Measurements from ENCODE around the gene TPSG1. TPM values are rescaled to one million over a fixed set of nuclear protein-coding genes. Genes with fewer than 3 reads are reported as not detected.
"Not testable (repeated sequence)": the region's sequence is repeated elsewhere in the genome, so short reads cannot be mapped to it uniquely, and the experiment has no call there.

The TPSG1 gene
- total RNA-seq, 1 experiment from 2014 or later, result not detected

DNA sequence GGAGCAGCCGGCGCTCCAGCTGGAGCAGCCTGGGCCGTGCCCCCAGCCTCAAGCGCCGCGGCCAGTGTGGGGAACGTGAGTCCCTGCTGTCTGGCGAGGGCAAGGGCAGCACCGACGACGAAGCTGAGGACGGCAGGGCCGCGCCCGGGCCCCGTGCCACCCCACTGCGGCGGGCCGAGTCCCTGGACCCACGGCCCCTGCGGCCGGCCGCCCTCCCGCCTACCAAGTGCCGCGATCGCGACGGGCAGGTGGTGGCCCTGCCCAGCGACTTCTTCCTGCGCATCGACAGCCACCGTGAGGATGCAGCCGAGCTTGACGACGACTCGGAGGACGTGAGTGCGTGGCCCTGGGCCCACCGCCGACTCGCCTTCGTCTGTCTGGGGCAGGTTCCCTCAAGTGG, 16.0 kb downstream of the TPSG1 start:
- no peaks in the 10 kb centered on the region for H3K4me1 ChIP-seq (replicated peaks)
- H3K36me3 ChIP-seq, result no peaks in the 10 kb centered on the region
- no peak for DNase-seq (ENCODE audit: low read depth in 1 of 2, low spot score in 2 of 2)
- no peak overlapping the region for H3K27ac ChIP-seq
- no peak overlapping the region for H3K4me3 ChIP-seq
- H3K27me3 ChIP-seq (replicated peaks), result peaks cover 44% of the 10 kb centered on the region
- no peaks in the 10 kb centered on the region for H3K9me3 ChIP-seq (replicated peaks)

GRCh38 chr16:1208239-1208830, 16.7 kb downstream of the TPSG1 start:
- DNase-seq (ENCODE audit: low read depth in 1 of 2, low spot score in 2 of 2), result no peak
- Histone ChIP-seq H3K36me3 (no peaks in the 10 kb centered on the region), H3K27me3 (replicated peaks) (peaks cover 46% of the 10 kb centered on the region), H3K4me3 (no peak overlapping the region), H3K27ac (no peak overlapping the region), H3K4me1 (replicated peaks) (no peaks in the 10 kb centered on the region), H3K9me3 (replicated peaks) (no peaks in the 10 kb centered on the region)

- H3K27me3 ChIP-seq (replicated peaks), result peaks cover 46% of the 10 kb centered on the region
- H3K4me3 ChIP-seq, result no peak overlapping the region
- H3K36me3 ChIP-seq, result no peaks in the 10 kb centered on the region
- H3K4me1 ChIP-seq (replicated peaks), result no peaks in the 10 kb centered on the region
- no peak overlapping the region for H3K27ac ChIP-seq
- no peak for DNase-seq (ENCODE audit: low read depth in 1 of 2, low spot score in 2 of 2)
- H3K9me3 ChIP-seq (replicated peaks), result no peaks in the 10 kb centered on the region
Observed at GRCh38 chr16:1206786-1207185, 18.3 kb downstream of the TPSG1 start.

GRCh38 chr16:1206326-1206725, 18.7 kb downstream of the TPSG1 start:
- H3K4me1 ChIP-seq (replicated peaks), result no peaks in the 10 kb centered on the region
- no peak for DNase-seq (ENCODE audit: low read depth in 1 of 2, low spot score in 2 of 2)
- H3K27ac ChIP-seq, result no peak overlapping the region
- H3K9me3 ChIP-seq (replicated peaks), result no peaks in the 10 kb centered on the region
- peaks cover 44% of the 10 kb centered on the region for H3K27me3 ChIP-seq (replicated peaks)
- H3K4me3 ChIP-seq, result no peak overlapping the region
- no peaks in the 10 kb centered on the region for H3K36me3 ChIP-seq

DNA sequence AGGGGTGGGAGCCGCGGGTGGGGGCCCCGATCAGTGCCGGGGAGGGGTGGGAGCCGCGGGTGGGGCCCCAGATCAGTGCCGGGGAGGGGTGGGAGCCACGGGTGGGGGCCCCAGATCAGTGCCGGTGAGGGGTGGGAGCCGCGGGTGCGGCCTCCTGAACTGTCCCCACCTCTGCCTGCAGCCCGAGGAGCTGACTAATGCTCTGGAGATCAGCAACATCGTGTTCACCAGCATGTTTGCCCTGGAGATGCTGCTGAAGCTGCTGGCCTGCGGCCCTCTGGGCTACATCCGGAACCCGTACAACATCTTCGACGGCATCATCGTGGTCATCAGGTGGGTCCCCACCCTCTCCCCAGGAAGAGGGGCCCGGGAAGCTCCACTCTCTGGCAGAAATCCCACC, 20.1 kb downstream of the TPSG1 start:
- Histone ChIP-seq H3K36me3 (no peaks in the 10 kb centered on the region), H3K4me1 (replicated peaks) (no peaks in the 10 kb centered on the region), H3K9me3 (replicated peaks) (no peaks in the 10 kb centered on the region), H3K4me3 (no peak overlapping the region), H3K27me3 (replicated peaks) (peaks cover 41% of the 10 kb centered on the region), H3K27ac (no peak overlapping the region)
- no peak for DNase-seq (ENCODE audit: low read depth in 1 of 2, low spot score in 2 of 2)

GRCh38 chr16:1202274-1202673, 22.8 kb downstream of the TPSG1 start:
- Histone ChIP-seq H3K4me1 (replicated peaks) (no peaks in the 10 kb centered on the region), H3K4me3 (no peak overlapping the region), H3K36me3 (no peaks in the 10 kb centered on the region), H3K27me3 (replicated peaks) (peaks cover 18% of the 10 kb centered on the region), H3K9me3 (replicated peaks) (no peaks in the 10 kb centered on the region), H3K27ac (no peak overlapping the region)
- no peak for DNase-seq (ENCODE audit: low read depth in 1 of 2, low spot score in 2 of 2)

- H3K9me3 ChIP-seq (replicated peaks), result no peaks in the 10 kb centered on the region
- DNase-seq (ENCODE audit: low read depth in 1 of 2, low spot score in 2 of 2), result no peak
- peaks cover 14% of the 10 kb centered on the region for H3K27me3 ChIP-seq (replicated peaks)
- H3K27ac ChIP-seq, result no peak overlapping the region
- no peaks in the 10 kb centered on the region for H3K4me1 ChIP-seq (replicated peaks)
- no peak overlapping the region for H3K4me3 ChIP-seq
- H3K36me3 ChIP-seq, result no peaks in the 10 kb centered on the region
Observed at GRCh38 chr16:1201444-1201843, 23.6 kb downstream of the TPSG1 start.

GRCh38 chr16:1200014-1200627, 24.9 kb downstream of the TPSG1 start:
- Histone ChIP-seq H3K27ac (no peak overlapping the region), H3K27me3 (replicated peaks) (peaks cover 8% of the 10 kb centered on the region), H3K4me3 (no peak overlapping the region), H3K36me3 (no peaks in the 10 kb centered on the region), H3K4me1 (replicated peaks) (no peaks in the 10 kb centered on the region), H3K9me3 (replicated peaks) (no peaks in the 10 kb centered on the region)
- DNase-seq (ENCODE audit: low read depth in 1 of 2, low spot score in 2 of 2), result no peak

- peaks cover 10% of the 10 kb centered on the region; the same call in 1 of the 2 replicates for H3K27me3 ChIP-seq (replicated peaks)
- no peak for DNase-seq (ENCODE audit: low read depth in 1 of 2, low spot score in 2 of 2)
- no peaks in the 10 kb centered on the region for H3K4me1 ChIP-seq (replicated peaks)
- no peak overlapping the region for H3K27ac ChIP-seq
- H3K9me3 ChIP-seq (replicated peaks), result no peaks in the 10 kb centered on the region
- no peak overlapping the region for H3K4me3 ChIP-seq
- no peaks in the 10 kb centered on the region for H3K36me3 ChIP-seq
Observed at GRCh38 chr16:1199347-1200013, 25.6 kb downstream of the TPSG1 start.

- not testable (repeated sequence) for H3K27ac ChIP-seq; H3K4me1 ChIP-seq (replicated peaks); H3K4me3 ChIP-seq; DNase-seq (ENCODE audit: low read depth in 1 of 2, low spot score in 2 of 2); H3K9me3 ChIP-seq (replicated peaks); H3K27me3 ChIP-seq (replicated peaks); H3K36me3 ChIP-seq
Observed at GRCh38 chr16:1198671-1199346, 26.3 kb downstream of the TPSG1 start.

DNA sequence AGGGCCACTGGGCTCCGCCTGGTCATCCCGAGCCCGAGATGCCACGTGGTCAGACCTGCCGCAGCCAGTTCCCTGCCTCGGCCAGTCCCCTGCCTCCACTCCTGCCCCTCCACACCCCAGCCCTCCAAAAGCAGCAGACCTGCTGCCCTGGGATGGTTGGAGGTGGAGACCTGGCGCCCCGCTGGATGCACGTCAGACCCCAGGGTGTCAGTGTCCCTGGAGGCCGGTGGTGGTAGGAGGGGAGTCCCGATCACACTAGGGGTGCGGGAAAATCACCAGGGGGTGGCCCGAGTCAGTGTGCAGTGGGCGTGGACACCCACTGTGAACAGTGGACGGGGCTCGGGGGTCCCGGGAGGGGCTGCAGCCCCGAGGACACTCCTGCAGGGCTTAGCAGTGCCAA, 26.9 kb downstream of the TPSG1 start:
- no peak overlapping the region for H3K27ac ChIP-seq
- H3K27me3 ChIP-seq (replicated peaks), result 0 out of 2 replicates have a peak, but pooled peaks cover 10% of the 10 kb centered on the region
- no peak overlapping the region for H3K4me3 ChIP-seq
- no peaks in the 10 kb centered on the region for H3K9me3 ChIP-seq (replicated peaks)
- H3K4me1 ChIP-seq (replicated peaks), result no peaks in the 10 kb centered on the region
- DNase-seq (ENCODE audit: low read depth in 1 of 2, low spot score in 2 of 2), result no peak
- H3K36me3 ChIP-seq, result no peaks in the 10 kb centered on the region

DNA sequence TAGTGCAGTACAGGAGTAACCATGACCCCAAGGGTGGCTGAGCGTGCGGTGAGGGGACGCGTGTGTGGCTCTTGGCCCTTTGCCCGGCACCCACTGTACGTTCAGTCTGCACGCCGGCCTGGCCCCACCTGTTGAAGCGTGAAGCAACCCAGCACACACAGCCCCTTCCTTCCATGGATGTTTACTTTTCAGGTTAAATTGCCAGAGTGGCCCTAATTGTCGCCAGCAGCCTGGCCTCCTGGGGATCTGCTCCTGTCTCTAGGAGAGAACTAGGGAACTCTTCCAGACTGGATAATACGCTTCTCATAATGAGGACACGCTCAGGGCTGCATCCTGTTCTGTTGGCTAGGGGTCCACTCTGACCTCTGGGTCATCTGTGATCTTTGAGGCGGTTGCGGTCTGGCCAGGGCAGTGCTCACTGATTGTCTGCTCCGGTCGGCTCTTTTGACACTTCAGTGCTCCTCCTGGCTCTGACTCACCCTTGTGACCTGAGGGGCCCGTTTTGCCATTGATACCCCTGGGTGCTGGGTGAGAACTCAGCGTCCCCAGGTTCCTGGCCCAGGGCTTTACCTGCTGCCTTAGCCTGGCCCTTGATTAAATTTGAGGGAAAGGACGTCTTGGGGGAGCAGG, 27.7 kb downstream of the TPSG1 start:
- Histone ChIP-seq H3K4me3 (no peak overlapping the region), H3K36me3 (no peaks in the 10 kb centered on the region), H3K27me3 (replicated peaks) (0 out of 2 replicates have a peak, but pooled peaks cover 11% of the 10 kb centered on the region), H3K9me3 (replicated peaks) (no peaks in the 10 kb centered on the region), H3K4me1 (replicated peaks) (no peaks in the 10 kb centered on the region), H3K27ac (no peak overlapping the region)
- DNase-seq (ENCODE audit: low read depth in 1 of 2, low spot score in 2 of 2), result no peak

GRCh38 chr16:1196494-1196893, 28.6 kb downstream of the TPSG1 start:
- no peak for DNase-seq (ENCODE audit: low read depth in 1 of 2, low spot score in 2 of 2)
- H3K4me3 ChIP-seq, result no peak overlapping the region
- no peaks in the 10 kb centered on the region for H3K36me3 ChIP-seq
- 0 out of 2 replicates have a peak, but pooled peaks cover 14% of the 10 kb centered on the region for H3K27me3 ChIP-seq (replicated peaks)
- H3K27ac ChIP-seq, result no peak overlapping the region
- H3K9me3 ChIP-seq (replicated peaks), result no peaks in the 10 kb centered on the region
- H3K4me1 ChIP-seq (replicated peaks), result no peaks in the 10 kb centered on the region

- DNase-seq (ENCODE audit: low read depth in 1 of 2, low spot score in 2 of 2), result no peak
- Histone ChIP-seq H3K36me3 (no peaks in the 10 kb centered on the region), H3K27ac (no peak overlapping the region), H3K27me3 (replicated peaks) (0 out of 2 replicates have a peak, but pooled peaks cover 14% of the 10 kb centered on the region), H3K4me1 (replicated peaks) (no peaks in the 10 kb centered on the region), H3K4me3 (no peak overlapping the region), H3K9me3 (replicated peaks) (no peaks in the 10 kb centered on the region)
Observed at GRCh38 chr16:1195393-1195666, 29.7 kb downstream of the TPSG1 start.

Measured in SJSA1 (cell line).